ENCODE results near the gene ELF4. TPM values are rescaled to one million over a fixed set of nuclear protein-coding genes. Genes with fewer than 3 reads are reported as not detected.

The ELF4 gene
- total and polyA plus RNA-seq, 4 donors = 1.9 to 6.6 (median 3.8) TPM

- no peak overlapping the region for H3K4me3 ChIP-seq (ENCODE audit: low read depth, low read length)
- H3K4me1 ChIP-seq (ENCODE audit: control insufficient read depth, insufficient read depth, low read length) = peaks cover 2% of the 10 kb centered on the region
- H3K27me3 ChIP-seq (ENCODE audit: control insufficient read depth, insufficient read depth, low read length) = no peaks in the 10 kb centered on the region
- no peak overlapping the region for H3K27ac ChIP-seq (ENCODE audit: low read depth, low read length)
- H3K36me3 ChIP-seq (ENCODE audit: control insufficient read depth, insufficient read depth, low read length) = no peaks in the 10 kb centered on the region
- WGBS (ENCODE audit: insufficient coverage) = 60% methylated on average over 10 of the region's 13 CpGs
- DNase-seq (ENCODE audit: low read depth in 4 of 6, low spot score in 6 of 6) = no peak
- H3K9me3 ChIP-seq (ENCODE audit: control insufficient read depth, insufficient read depth, low read length) = no peaks in the 10 kb centered on the region
These were observed 23.7 kb downstream of the ELF4 start for GRCh38 chrX:130086447-130087206.

GRCh38 chrX:130085551-130086446 is 24.5 kb downstream of the ELF4 start:
- H3K4me3 ChIP-seq (ENCODE audit: low read depth, low read length) = no peak overlapping the region
- WGBS (ENCODE audit: insufficient coverage) = 69% methylated on average over 8 of the region's 11 CpGs
- H3K4me1 ChIP-seq (ENCODE audit: control insufficient read depth, insufficient read depth, low read length) = peaks cover 5% of the 10 kb centered on the region
- no peak overlapping the region for H3K27ac ChIP-seq (ENCODE audit: low read depth, low read length)
- no peaks in the 10 kb centered on the region for H3K36me3 ChIP-seq (ENCODE audit: control insufficient read depth, insufficient read depth, low read length)
- H3K9me3 ChIP-seq (ENCODE audit: control insufficient read depth, insufficient read depth, low read length) = no peaks in the 10 kb centered on the region
- DNase-seq (ENCODE audit: low read depth in 4 of 6, low spot score in 6 of 6) = no peak
- H3K27me3 ChIP-seq (ENCODE audit: control insufficient read depth, insufficient read depth, low read length) = no peaks in the 10 kb centered on the region

GRCh38 chrX:130084631-130085237 is 25.6 kb downstream of the ELF4 start:
- Histone ChIP-seq H3K27me3 (ENCODE audit: control insufficient read depth, insufficient read depth, low read length) (peaks cover 4% of the 10 kb centered on the region), H3K4me3 (ENCODE audit: low read depth, low read length) (no peak overlapping the region), H3K36me3 (ENCODE audit: control insufficient read depth, insufficient read depth, low read length) (no peaks in the 10 kb centered on the region), H3K9me3 (ENCODE audit: control insufficient read depth, insufficient read depth, low read length) (no peaks in the 10 kb centered on the region), H3K4me1 (ENCODE audit: control insufficient read depth, insufficient read depth, low read length) (peaks cover 5% of the 10 kb centered on the region), H3K27ac (ENCODE audit: low read depth, low read length) (no peak overlapping the region)
- no peak for DNase-seq (ENCODE audit: low read depth in 4 of 6, low spot score in 6 of 6)
- WGBS (ENCODE audit: insufficient coverage) = 74% methylated on average over 7 of the region's 9 CpGs

- no peak for DNase-seq (ENCODE audit: low read depth in 4 of 6, low spot score in 6 of 6)
- Histone ChIP-seq H3K4me1 (ENCODE audit: control insufficient read depth, insufficient read depth, low read length) (peaks cover 5% of the 10 kb centered on the region), H3K4me3 (ENCODE audit: low read depth, low read length) (no peak overlapping the region), H3K36me3 (ENCODE audit: control insufficient read depth, insufficient read depth, low read length) (no peaks in the 10 kb centered on the region), H3K9me3 (ENCODE audit: control insufficient read depth, insufficient read depth, low read length) (no peaks in the 10 kb centered on the region), H3K27ac (ENCODE audit: low read depth, low read length) (no peak overlapping the region), H3K27me3 (ENCODE audit: control insufficient read depth, insufficient read depth, low read length) (peaks cover 4% of the 10 kb centered on the region)
- 75% methylated on average over 15 of the region's 15 CpGs for WGBS (ENCODE audit: insufficient coverage)
These were observed 26.5 kb downstream of the ELF4 start for GRCh38 chrX:130083656-130084382.

GRCh38 chrX:130083107-130083490 is 27.2 kb downstream of the ELF4 start:
- WGBS (ENCODE audit: insufficient coverage) = 39% methylated on average over 3 of the region's 7 CpGs
- Histone ChIP-seq H3K9me3 (ENCODE audit: control insufficient read depth, insufficient read depth, low read length) (no peaks in the 10 kb centered on the region), H3K4me3 (ENCODE audit: low read depth, low read length) (no peak overlapping the region), H3K27me3 (ENCODE audit: control insufficient read depth, insufficient read depth, low read length) (peaks cover 4% of the 10 kb centered on the region), H3K4me1 (ENCODE audit: control insufficient read depth, insufficient read depth, low read length) (peaks cover 5% of the 10 kb centered on the region), H3K36me3 (ENCODE audit: control insufficient read depth, insufficient read depth, low read length) (no peaks in the 10 kb centered on the region), H3K27ac (ENCODE audit: low read depth, low read length) (no peak overlapping the region)
- DNase-seq (ENCODE audit: low read depth in 4 of 6, low spot score in 6 of 6) = no peak

GRCh38 chrX:130082244-130083106 is 27.8 kb downstream of the ELF4 start:
- 58% methylated on average over 15 of the region's 28 CpGs for WGBS (ENCODE audit: insufficient coverage)
- no peak for DNase-seq (ENCODE audit: low read depth in 4 of 6, low spot score in 6 of 6)
- Histone ChIP-seq H3K9me3 (ENCODE audit: control insufficient read depth, insufficient read depth, low read length) (no peaks in the 10 kb centered on the region), H3K36me3 (ENCODE audit: control insufficient read depth, insufficient read depth, low read length) (no peaks in the 10 kb centered on the region), H3K4me3 (ENCODE audit: low read depth, low read length) (no peak overlapping the region), H3K27me3 (ENCODE audit: control insufficient read depth, insufficient read depth, low read length) (peaks cover 4% of the 10 kb centered on the region), H3K4me1 (ENCODE audit: control insufficient read depth, insufficient read depth, low read length) (peaks cover 5% of the 10 kb centered on the region), H3K27ac (ENCODE audit: low read depth, low read length) (no peak overlapping the region)

- H3K27me3 ChIP-seq (ENCODE audit: control insufficient read depth, insufficient read depth, low read length) = peaks cover 4% of the 10 kb centered on the region
- peaks cover 5% of the 10 kb centered on the region for H3K4me1 ChIP-seq (ENCODE audit: control insufficient read depth, insufficient read depth, low read length)
- H3K4me3 ChIP-seq (ENCODE audit: low read depth, low read length) = no peak overlapping the region
- DNase-seq (ENCODE audit: low read depth in 4 of 6, low spot score in 6 of 6) = peak in 1 of 6 donors; percentile 4
- H3K27ac ChIP-seq (ENCODE audit: low read depth, low read length) = no peak overlapping the region
- H3K9me3 ChIP-seq (ENCODE audit: control insufficient read depth, insufficient read depth, low read length) = no peaks in the 10 kb centered on the region
- H3K36me3 ChIP-seq (ENCODE audit: control insufficient read depth, insufficient read depth, low read length) = no peaks in the 10 kb centered on the region
- 40% methylated on average over 6 of the region's 12 CpGs for WGBS (ENCODE audit: insufficient coverage)
These were observed 28.8 kb downstream of the ELF4 start for GRCh38 chrX:130081421-130082045.

- no peak overlapping the region for H3K4me3 ChIP-seq (ENCODE audit: low read depth, low read length)
- no peak overlapping the region for H3K27ac ChIP-seq (ENCODE audit: low read depth, low read length)
- WGBS (ENCODE audit: insufficient coverage) = 73% methylated on average over 7 of the region's 7 CpGs
- peaks cover 4% of the 10 kb centered on the region for H3K27me3 ChIP-seq (ENCODE audit: control insufficient read depth, insufficient read depth, low read length)
- no peaks in the 10 kb centered on the region for H3K36me3 ChIP-seq (ENCODE audit: control insufficient read depth, insufficient read depth, low read length)
- peaks cover 5% of the 10 kb centered on the region for H3K4me1 ChIP-seq (ENCODE audit: control insufficient read depth, insufficient read depth, low read length)
- H3K9me3 ChIP-seq (ENCODE audit: control insufficient read depth, insufficient read depth, low read length) = no peaks in the 10 kb centered on the region
- no peak for DNase-seq (ENCODE audit: low read depth in 4 of 6, low spot score in 6 of 6)
These were observed 29.4 kb downstream of the ELF4 start for GRCh38 chrX:130080791-130081367.

Data from spinal cord (tissue), 10 donors.